Peyer's patch (tissue), 4 donors: Measurements from ENCODE around the gene FLOT1.

ENCODE experiments used
- CTCF ChIP-seq, 6 experiments: fragments of 450-650 bp in 4 of 6; fragments of 200-600 bp in 2 of 6; sonication (generic) in 1 of 6; IDR thresholded peaks; one replicate each; pipeline ENCODE4 v1.5.1; 2017 to 2019; ENCODE audit warnings: antibody characterized with exemption in 6 of 6, mild to moderate bottlenecking in 3 of 6, moderate library complexity in 1 of 6
- POLR2A ChIP-seq, 2 donors: fragments of 450-650 bp; IDR thresholded peaks; one replicate each; pipeline ENCODE4 v1.5.1; 2017; ENCODE audit warnings: antibody characterized with exemption in 2 of 2, mild to moderate bottlenecking in 2 of 2, moderate library complexity in 2 of 2

GRCh38 chr6:30681766-30682142, 60.7 kb downstream of the FLOT1 start:
- TF ChIP-seq CTCF (IDR thresholded peaks at IDR 0.05) (no peak), POLR2A (IDR thresholded peaks at IDR 0.05) (no peak)
